Psoas muscle (tissue), 8 donors: ENCODE results near the gene F12. TPM values are rescaled to one million over a fixed set of nuclear protein-coding genes. Genes with fewer than 3 reads are reported as not detected.

ENCODE experiments used
- ATAC-seq, 4 donors: fragments of 200-7000 bp; cut with Tn5 transposase; one replicate each; pipeline ENCODE4 v1.9.1; 2020; ENCODE audit warnings: moderate library complexity in 3 of 4, mild to moderate bottlenecking in 2 of 4
- DNase-seq, 2 donors: peaks; one replicate each; pipeline ENCODE4 v3.0.0-alpha.2; 2020
- H3K27ac ChIP-seq: fragments of 200-600 bp; one replicate; pipeline ENCODE4 v1.8.0; 2022
- H3K27me3 ChIP-seq, 3 donors: fragments of 200-600 bp in 1 of 3; one replicate each; pipeline versions ENCODE4 v1.6.1 to v1.8.0; 2013 to 2022; ENCODE audit warnings: low read length in 2 of 3, mild to moderate bottlenecking in 2 of 3, moderate library complexity in 1 of 3; ENCODE audit not compliant: insufficient read depth in 3 of 3
- H3K36me3 ChIP-seq, 2 donors: fragments of 200-600 bp in 1 of 2; one replicate each; pipeline versions ENCODE4 v1.6.1 to v1.8.0; 2013 to 2022; ENCODE audit warnings: low read depth in 1 of 2, mild to moderate bottlenecking in 1 of 2, moderate library complexity in 1 of 2; ENCODE audit not compliant: insufficient read depth in 1 of 2
- H3K4me1 ChIP-seq: fragments of 200-600 bp; one replicate; pipeline ENCODE4 v1.8.0; 2022
- H3K4me3 ChIP-seq: fragments of 200-600 bp; one replicate; pipeline ENCODE4 v1.8.0; 2022; ENCODE audit warnings: mild to moderate bottlenecking
- H3K9me3 ChIP-seq: fragments of 200-600 bp; one replicate; pipeline ENCODE4 v1.8.0; 2022
- CTCF ChIP-seq: fragments of 200-600 bp; IDR thresholded peaks from one replicate; pipeline ENCODE4 v1.8.0; 2022; ENCODE audit warnings: antibody characterized with exemption
- WGBS, 3 donors: extraction: QIAGEN DNeasy Blood & Tissue Kit; methylation state at CpG; one replicate each; pipeline versions ENCODE4 v1.1.6 to v1.1.7; 2013; 5-methylcytosine and 5-hydroxymethylcytosine counted together
- intact Hi-C, 2 donors: fragments of 100-400 bp; cut with DNase I; formaldehyde crosslinking; loops; one replicate each; pipeline versions ENCODE4 v1.11.0 to v1.14.2; 2022
- polyA plus RNA-seq, 3 donors: library from polyadenylated mRNA; stranded (reverse); fragments of 200-250 nt; gene quantifications; one replicate each; pipeline ENCODE4 v1.2.3, GENCODE V29; 2013
- total RNA-seq, 4 donors: library from RNA; stranded (reverse); fragmentation: NEBNext Ultra II Directional in 2 of 4; extraction: Animal tissue kit (Norgen Biotek cat#: 25700) in 2 of 4; gene quantifications; one replicate each; pipeline versions ENCODE4 v1.2.1 to v1.2.4, GENCODE V29; 2021 to 2023
- donor health status: healthy with polysubstance abuse.
- donor health status: DM: no; HTN: no; CAD: no; lungs with moderate emphysema.
- donor health status: Bipolar disorder and iron deficiency.
- donor health status: healthy.
- donor health status: DM: yes; HTN: yes; CAD: no.
- donor health status: DM: no; HTN: no; CAD: no.
- donor health status: DM: no; HTN: no; CAD: no.
- donor health status: DM: yes; HTN: yes; CAD: no.

F12 gene
- total and polyA plus RNA-seq, 7 donors = 0.06 to 0.81 (median 0.24) TPM; not detected in 3

GRCh38 chr5:177438468-177438867 is 29.1 kb upstream of the F12 start:
- no peak for DNase-seq
- H3K9me3 ChIP-seq = no peaks in the 10 kb centered on the region
- intact Hi-C loops = no loop called here
- H3K4me3 ChIP-seq = no peak overlapping the region
- no peaks in the 10 kb centered on the region for H3K27me3 ChIP-seq
- peaks cover 0 to 74% of the 10 kb centered on the region in 2 donors for H3K36me3 ChIP-seq
- ATAC-seq = peak in 1 of 4 donors; percentile 23
- TF ChIP-seq CTCF = no peak
- 89 to 93% (median 93%) methylated on average over 10 of the region's 10 CpGs for WGBS, 3 donors
- no peaks in the 10 kb centered on the region for H3K4me1 ChIP-seq
- no peak overlapping the region for H3K27ac ChIP-seq

DNA sequence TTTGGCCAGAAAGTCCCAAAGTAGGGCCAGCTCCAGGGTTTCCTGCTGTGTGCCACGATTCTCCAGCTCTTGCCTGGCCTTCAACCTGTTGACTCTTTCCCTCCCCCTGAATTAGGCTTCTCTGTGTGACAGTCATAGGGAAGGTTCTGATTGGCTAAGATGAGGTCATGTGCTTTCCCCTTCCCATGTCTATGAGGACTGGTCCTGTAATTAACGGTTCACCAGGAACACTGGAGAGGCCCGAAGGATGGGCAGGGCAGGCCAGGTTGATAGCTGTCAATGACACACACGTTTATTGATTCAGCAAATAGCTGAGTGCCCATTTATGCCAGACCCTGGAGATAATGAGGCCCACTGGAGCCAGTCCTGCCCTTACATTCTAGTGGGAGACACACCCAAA is 28.3 kb upstream of the F12 start:
- WGBS, 3 donors = 63 to 68% (median 65%) methylated on average over 4 of the region's 4 CpGs
- no peak for ATAC-seq
- intact Hi-C loops = no loop called here

GRCh38 chr5:177435847-177436536 is 26.6 kb upstream of the F12 start:
- no peak for TF ChIP-seq CTCF
- DNase-seq (no peak), ATAC-seq (no peak)
- intact Hi-C loops = no loop called here
- Histone ChIP-seq H3K4me1 (peaks cover 17% of the 10 kb centered on the region), H3K4me3 (no peak overlapping the region), H3K36me3 (peaks cover 0 to 78% of the 10 kb centered on the region in 2 donors), H3K27ac (no peak overlapping the region), H3K9me3 (no peaks in the 10 kb centered on the region), H3K27me3 (no peaks in the 10 kb centered on the region)
- WGBS, 3 donors = 93 to 96% (median 96%) methylated on average over 30 to 37 of the region's 37 CpGs

More for the DNA sequence above, 28.3 kb upstream of the F12 start:
- no peak for DNase-seq
- Histone ChIP-seq H3K36me3 (peaks cover 0 to 82% of the 10 kb centered on the region in 2 donors), H3K27me3 (no peaks in the 10 kb centered on the region), H3K4me1 (peaks cover 2% of the 10 kb centered on the region), H3K27ac (no peak overlapping the region), H3K9me3 (no peaks in the 10 kb centered on the region), H3K4me3 (no peak overlapping the region)
- no peak for TF ChIP-seq CTCF

DNA sequence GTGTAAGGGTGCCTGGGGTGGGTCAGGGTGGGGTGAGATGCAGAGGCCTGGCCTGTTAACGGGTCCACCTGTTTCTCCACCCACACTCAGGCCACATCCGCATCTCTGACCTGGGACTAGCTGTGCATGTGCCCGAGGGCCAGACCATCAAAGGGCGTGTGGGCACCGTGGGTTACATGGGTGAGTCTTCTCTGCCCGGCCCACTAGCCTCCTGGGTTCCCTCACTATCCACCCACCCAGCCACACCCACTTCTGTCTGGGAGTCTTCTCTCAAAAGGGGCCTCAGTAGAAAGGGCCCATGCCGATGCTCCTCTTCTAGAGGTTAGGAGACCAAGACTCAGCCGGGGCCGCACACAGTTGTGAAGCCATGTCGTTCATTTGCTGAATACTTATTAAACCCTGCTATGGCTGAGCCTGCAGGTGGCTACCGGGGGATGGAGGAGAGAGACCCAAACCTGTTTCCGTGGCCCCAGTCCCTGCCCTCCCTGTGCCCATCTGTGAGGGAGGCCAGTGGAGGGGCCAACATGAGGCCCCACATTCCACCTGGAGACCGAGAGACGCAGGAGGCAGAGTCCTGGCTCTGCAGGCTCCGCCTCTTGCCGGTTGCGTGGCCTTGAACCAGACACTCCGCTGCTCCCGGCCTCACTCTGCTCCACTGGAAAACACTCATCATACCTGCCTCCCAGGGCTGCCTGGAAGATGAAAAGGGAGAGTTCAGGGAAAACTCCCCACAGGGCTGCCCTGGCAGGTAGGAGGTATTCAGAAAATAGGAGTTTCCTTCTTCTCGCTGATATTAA is 25.8 kb upstream of the F12 start:
- DNase-seq = no peak
- 94 to 95% (median 94%) methylated on average over 20 of the region's 20 CpGs for WGBS, 3 donors
- Histone ChIP-seq H3K9me3 (no peaks in the 10 kb centered on the region), H3K4me3 (no peak overlapping the region), H3K36me3 (peaks cover 0 to 73% of the 10 kb centered on the region in 2 donors), H3K27ac (no peak overlapping the region), H3K27me3 (no peaks in the 10 kb centered on the region), H3K4me1 (peaks cover 17% of the 10 kb centered on the region)
- no peak for TF ChIP-seq CTCF
- no peak for ATAC-seq
- intact Hi-C loops = no loop called here
